Parathyroid adenoma (tissue), 2 donors: ENCODE results near the gene SOX14.
A peak's percentile ranks its signal among the peaks of the same experiment; 100 is the strongest.

Experiments
- H2AFZ ChIP-seq: fragments of 300-600 bp; sonication (generic); one replicate; pipeline ENCODE4 v1.7.0; 2017; ENCODE audit warnings: antibody characterized with exemption, mild to moderate bottlenecking
- H3K27ac ChIP-seq: fragments of 300-600 bp; sonication (generic); one replicate; pipeline ENCODE4 v1.7.0; 2017
- H3K27me3 ChIP-seq: fragments of 300-600 bp; sonication (generic); one replicate; pipeline ENCODE4 v1.7.0; 2017; ENCODE audit warnings: low read length; ENCODE audit not compliant: control insufficient read depth, insufficient read depth
- H3K36me3 ChIP-seq: fragments of 300-600 bp; sonication (generic); one replicate; pipeline ENCODE4 v1.7.0; 2017; ENCODE audit warnings: low read length; ENCODE audit not compliant: control insufficient read depth, insufficient read depth
- H3K4me1 ChIP-seq: fragments of 300-600 bp; sonication (generic); one replicate; pipeline ENCODE4 v1.7.0; 2017; ENCODE audit warnings: control low read depth
- H3K4me2 ChIP-seq: fragments of 300-600 bp; sonication (generic); one replicate; pipeline ENCODE4 v1.7.0; 2017; ENCODE audit warnings: low read length
- H3K4me3 ChIP-seq: fragments of 300-600 bp; sonication (generic); one replicate; pipeline ENCODE4 v1.7.0; 2017; ENCODE audit warnings: low read depth, low read length
- H3K79me2 ChIP-seq: fragments of 300-600 bp; sonication (generic); one replicate; pipeline ENCODE4 v1.7.0; 2017; ENCODE audit warnings: control low read depth
- H3K9ac ChIP-seq: fragments of 300-600 bp; sonication (generic); one replicate; pipeline ENCODE4 v1.7.0; 2017; ENCODE audit warnings: mild to moderate bottlenecking
- H3K9me3 ChIP-seq: fragments of 300-600 bp; sonication (generic); one replicate; pipeline ENCODE4 v1.7.0; 2017; ENCODE audit warnings: low read length; ENCODE audit not compliant: control insufficient read depth
- TF ChIP-seq, protein P1 (sequence below): fragments of 300-600 bp; sonication (generic); IDR thresholded peaks from one replicate; pipeline ENCODE4 v1.7.0; 2017; ENCODE audit warnings: antibody characterized with exemption, mild to moderate bottlenecking
- donor health status: primary hyperparathyroidism.

The SOX14 gene

DNA sequence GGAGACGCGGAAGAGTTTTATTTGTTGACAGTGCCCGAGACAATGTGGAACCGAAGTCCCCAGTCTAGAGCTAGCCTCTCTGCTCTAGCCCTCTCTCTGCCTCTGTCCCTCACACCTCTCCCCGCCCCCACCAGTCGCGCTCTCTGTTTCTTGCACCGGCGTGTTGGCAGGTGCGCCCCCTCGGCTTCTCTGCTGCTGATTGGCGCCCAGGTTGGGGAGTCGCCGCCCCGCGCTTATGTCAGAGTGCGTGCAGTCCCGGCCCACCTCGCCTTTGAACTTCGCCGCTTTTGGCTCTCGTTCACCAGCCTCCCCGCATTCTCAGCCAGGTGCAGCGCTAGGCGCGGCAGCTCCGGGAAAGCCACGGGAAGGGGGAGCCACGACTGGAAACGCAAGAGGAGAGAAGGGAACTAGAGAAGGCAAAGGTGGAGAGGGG is at the start of gene SOX14:
SOX14 (plus strand) TSS at position 315 of the 433 bp plus-strand sequence. CDS start 470 bp downstream, outside the sequence.
- H3K9ac ChIP-seq: no peak within 1 kb of the TSS
- H3K4me2 ChIP-seq: peak within 1 kb of the TSS; percentile 80
- H3K4me1 ChIP-seq: no peaks in the 10 kb centered on the region
- TF ChIP-seq, protein P1, sequence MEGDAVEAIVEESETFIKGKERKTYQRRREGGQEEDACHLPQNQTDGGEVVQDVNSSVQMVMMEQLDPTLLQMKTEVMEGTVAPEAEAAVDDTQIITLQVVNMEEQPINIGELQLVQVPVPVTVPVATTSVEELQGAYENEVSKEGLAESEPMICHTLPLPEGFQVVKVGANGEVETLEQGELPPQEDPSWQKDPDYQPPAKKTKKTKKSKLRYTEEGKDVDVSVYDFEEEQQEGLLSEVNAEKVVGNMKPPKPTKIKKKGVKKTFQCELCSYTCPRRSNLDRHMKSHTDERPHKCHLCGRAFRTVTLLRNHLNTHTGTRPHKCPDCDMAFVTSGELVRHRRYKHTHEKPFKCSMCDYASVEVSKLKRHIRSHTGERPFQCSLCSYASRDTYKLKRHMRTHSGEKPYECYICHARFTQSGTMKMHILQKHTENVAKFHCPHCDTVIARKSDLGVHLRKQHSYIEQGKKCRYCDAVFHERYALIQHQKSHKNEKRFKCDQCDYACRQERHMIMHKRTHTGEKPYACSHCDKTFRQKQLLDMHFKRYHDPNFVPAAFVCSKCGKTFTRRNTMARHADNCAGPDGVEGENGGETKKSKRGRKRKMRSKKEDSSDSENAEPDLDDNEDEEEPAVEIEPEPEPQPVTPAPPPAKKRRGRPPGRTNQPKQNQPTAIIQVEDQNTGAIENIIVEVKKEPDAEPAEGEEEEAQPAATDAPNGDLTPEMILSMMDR: no peak
- no peaks in the 10 kb centered on the region for H3K36me3 ChIP-seq
- peaks cover 24% of the 10 kb centered on the region for H3K27me3 ChIP-seq
- peak within 1 kb of the TSS; percentile 47 for H3K4me3 ChIP-seq
- H3K9me3 ChIP-seq: no peaks in the 10 kb centered on the region
- H3K79me2 ChIP-seq: no peaks in the 10 kb centered on the region
- no peak within 1 kb of the TSS for H2AFZ ChIP-seq
- H3K27ac ChIP-seq: no peak within 1 kb of the TSS

GRCh38 chr3:137714551-137714950 is 49.6 kb upstream of the SOX14 start:
- TF ChIP-seq, protein P1: no peak
- no peaks in the 10 kb centered on the region for H3K27me3 ChIP-seq
- no peaks in the 10 kb centered on the region for H3K79me2 ChIP-seq
- H3K27ac ChIP-seq: no peak overlapping the region
- no peak overlapping the region for H3K4me2 ChIP-seq
- no peaks in the 10 kb centered on the region for H3K4me1 ChIP-seq
- no peaks in the 10 kb centered on the region for H3K36me3 ChIP-seq
- H3K4me3 ChIP-seq: no peak overlapping the region
- no peak overlapping the region for H3K9ac ChIP-seq
- no peak overlapping the region for H2AFZ ChIP-seq
- H3K9me3 ChIP-seq: no peaks in the 10 kb centered on the region

GRCh38 chr3:137724240-137724639 is 39.9 kb upstream of the SOX14 start:
- Histone ChIP-seq H3K4me1 (no peaks in the 10 kb centered on the region), H3K9ac (no peak overlapping the region), H2AFZ (no peak overlapping the region), H3K4me2 (no peak overlapping the region), H3K27me3 (no peaks in the 10 kb centered on the region), H3K36me3 (no peaks in the 10 kb centered on the region), H3K79me2 (no peaks in the 10 kb centered on the region), H3K4me3 (no peak overlapping the region), H3K9me3 (no peaks in the 10 kb centered on the region), H3K27ac (no peak overlapping the region)
- TF ChIP-seq, protein P1: no peak

DNA sequence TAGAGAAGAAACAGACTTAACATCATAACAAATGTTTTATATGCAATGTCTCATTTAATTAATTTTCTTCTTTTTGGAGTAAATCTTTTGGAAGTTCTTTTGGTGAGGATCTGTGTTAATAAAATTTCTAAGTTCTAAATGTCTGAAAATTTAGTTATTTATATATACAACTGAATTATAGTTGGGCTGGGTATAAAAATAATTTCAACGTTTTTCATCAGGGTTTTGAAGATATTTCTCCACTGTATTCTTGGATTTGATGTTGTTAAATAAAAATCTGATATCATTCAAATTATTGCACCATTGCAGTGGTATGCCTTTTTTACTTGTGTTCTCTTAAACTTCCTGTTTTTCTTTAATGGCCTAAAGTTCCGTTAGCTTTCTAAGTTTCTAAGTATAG is 26.9 kb upstream of the SOX14 start:
- Histone ChIP-seq H3K9me3 (no peaks in the 10 kb centered on the region), H3K27me3 (no peaks in the 10 kb centered on the region), H3K79me2 (no peaks in the 10 kb centered on the region), H3K9ac (no peak overlapping the region), H3K36me3 (no peaks in the 10 kb centered on the region), H2AFZ (no peak overlapping the region), H3K4me2 (no peak overlapping the region), H3K4me1 (no peaks in the 10 kb centered on the region), H3K4me3 (no peak overlapping the region), H3K27ac (no peak overlapping the region)
- TF ChIP-seq, protein P1: no peak

DNA sequence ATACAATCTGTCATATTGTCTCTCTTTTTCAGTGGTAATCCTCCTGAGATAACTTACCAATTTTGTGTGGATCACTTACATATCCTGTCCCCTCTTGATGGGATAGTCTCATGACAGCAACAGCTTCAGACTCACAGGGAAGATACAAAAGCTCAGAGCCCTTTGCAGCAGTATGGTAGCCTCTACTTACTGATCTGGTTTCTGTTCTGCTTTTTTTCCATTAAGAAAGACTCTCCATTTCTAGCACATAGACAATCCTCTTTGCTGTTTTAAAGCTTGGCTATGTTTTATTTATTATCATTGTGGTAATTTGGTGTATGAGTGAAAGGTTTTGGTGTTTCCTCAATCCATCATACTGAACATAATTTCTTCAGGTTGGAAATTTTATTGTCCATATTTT is 25.4 kb upstream of the SOX14 start:
- Histone ChIP-seq H3K4me1 (no peaks in the 10 kb centered on the region), H2AFZ (no peak overlapping the region), H3K9ac (no peak overlapping the region), H3K79me2 (no peaks in the 10 kb centered on the region), H3K36me3 (no peaks in the 10 kb centered on the region), H3K27ac (no peak overlapping the region), H3K9me3 (no peaks in the 10 kb centered on the region), H3K27me3 (no peaks in the 10 kb centered on the region), H3K4me2 (no peak overlapping the region), H3K4me3 (no peak overlapping the region)
- TF ChIP-seq, protein P1: no peak
